SK-N-SH treated with all-trans-retinoic acid at 6 μM for 48 hours (cell line): ENCODE results near the gene ZXDC.
A peak's percentile ranks its signal among the peaks of the same experiment; 100 is the strongest.

ENCODE experiments used
- ATAC-seq: fragments of 200-7000 bp; cut with Tn5 transposase; 3 replicates; pipeline ENCODE4 v1.9.1; 2020; ENCODE audit warnings: mild to moderate bottlenecking, moderate library complexity
- ARNTL ChIP-seq: fragments of 450-650 bp; formaldehyde crosslinking; IDR thresholded peaks from 2 replicates; pipeline ENCODE4 v1.5.0; 2020; ENCODE audit warnings: low read depth, mild to moderate bottlenecking, moderate library complexity, borderline replicate concordance
- BACH2 ChIP-seq: fragments of 250-450 bp; sonication (Bioruptor Pico); IDR thresholded peaks from 2 replicates; pipeline ENCODE4 v1.9.0; 2021; ENCODE audit warnings: mild to moderate bottlenecking, borderline replicate concordance
- CREB5 ChIP-seq: fragments of 250-450 bp; sonication (Bioruptor Pico); IDR thresholded peaks from 2 replicates; pipeline ENCODE4 v1.5.1; 2020; ENCODE audit warnings: low read depth, mild to moderate bottlenecking, moderate library complexity
- CSDC2 ChIP-seq: fragments of 250-450 bp; sonication (Bioruptor Pico); IDR thresholded peaks from 2 replicates; pipeline ENCODE4 v1.5.0; 2020; ENCODE audit warnings: mild to moderate bottlenecking, moderate library complexity
- CSRNP3 ChIP-seq: fragments of 250-450 bp; sonication (Bioruptor Pico); IDR thresholded peaks from 2 replicates; pipeline ENCODE4 v1.5.1; 2021; ENCODE audit warnings: mild to moderate bottlenecking, moderate library complexity
- ISL1 ChIP-seq: fragments of 250-450 bp; sonication (Bioruptor Pico); IDR thresholded peaks from 2 replicates; pipeline ENCODE4 v2.1.2; 2022; ENCODE audit warnings: mild to moderate bottlenecking, moderate library complexity
- OSR1 ChIP-seq: fragments of 250-450 bp; sonication (Bioruptor Pico); IDR thresholded peaks from 2 replicates; pipeline ENCODE4 v1.8.0; 2022; ENCODE audit warnings: moderate library complexity, mild to moderate bottlenecking, inconsistent platforms
- PPARA ChIP-seq: fragments of 250-450 bp; sonication (Bioruptor Pico); IDR thresholded peaks from 2 replicates; pipeline ENCODE4 v1.5.0; 2020; ENCODE audit warnings: mild to moderate bottlenecking, borderline replicate concordance
- SNAI2 ChIP-seq: fragments of 250-450 bp; sonication (Bioruptor Pico); IDR thresholded peaks from 2 replicates; pipeline ENCODE4 v1.5.0; 2020; ENCODE audit warnings: mild to moderate bottlenecking, moderate library complexity
- TCF4 ChIP-seq: fragments of 250-450 bp; sonication (Bioruptor Pico); IDR thresholded peaks from 2 replicates; pipeline ENCODE4 v1.8.0; 2021; ENCODE audit warnings: mild to moderate bottlenecking, moderate library complexity, borderline replicate concordance
- TOX ChIP-seq: fragments of 250-450 bp; sonication (Bioruptor Pico); IDR thresholded peaks from 2 replicates; pipeline ENCODE4 v1.8.0; 2021; ENCODE audit warnings: mild to moderate bottlenecking, moderate library complexity, borderline replicate concordance
- TSHZ2 ChIP-seq: fragments of 250-450 bp; sonication (Bioruptor Pico); IDR thresholded peaks from 2 replicates; pipeline ENCODE4 v1.5.0; 2020; ENCODE audit warnings: mild to moderate bottlenecking, moderate library complexity
- ZC3H10 ChIP-seq: fragments of 250-450 bp; sonication (Bioruptor Pico); IDR thresholded peaks from 2 replicates; pipeline ENCODE4 v1.5.1; 2021; ENCODE audit warnings: mild to moderate bottlenecking, moderate library complexity
- ZFP3 ChIP-seq: fragments of 250-450 bp; sonication (Bioruptor Pico); IDR thresholded peaks from 2 replicates; pipeline ENCODE4 v1.5.0; 2020; ENCODE audit warnings: mild to moderate bottlenecking, moderate library complexity
- ZFP30 ChIP-seq: fragments of 450-650 bp; formaldehyde crosslinking; IDR thresholded peaks from 2 replicates; pipeline ENCODE4 v1.5.0; 2022; ENCODE audit warnings: mild to moderate bottlenecking, moderate library complexity
- ZNF565 ChIP-seq: fragments of 450-650 bp; formaldehyde crosslinking; conservative IDR thresholded peaks from 2 replicates; pipeline ENCODE4 v1.5.0; 2020; ENCODE audit warnings: low read depth, mild to moderate bottlenecking, moderate library complexity
- ZNF8 ChIP-seq: fragments of 450-650 bp; formaldehyde crosslinking; IDR thresholded peaks from 2 replicates; pipeline ENCODE4 v1.5.0; 2020; ENCODE audit warnings: mild to moderate bottlenecking, moderate library complexity
- TF ChIP-seq, protein P1 (sequence below): fragments of 250-450 bp; sonication (Bioruptor Pico); IDR thresholded peaks from 2 replicates; pipeline ENCODE4 v1.8.0; 2021; ENCODE audit warnings: low read depth, mild to moderate bottlenecking, moderate library complexity, borderline replicate concordance
- TF ChIP-seq, protein P2 (sequence below): fragments of 250-450 bp; sonication (Bioruptor Pico); IDR thresholded peaks from 2 replicates; pipeline ENCODE4 v1.8.0; 2020; ENCODE audit warnings: mild to moderate bottlenecking, moderate library complexity, borderline replicate concordance

ZXDC gene

GRCh38 chr3:126476166-126477060 is 722 bp upstream of the ZXDC start:
- TF ChIP-seq PPARA (CRISPR knock-in tag): no peak
- no peak for TF ChIP-seq ZNF8 (CRISPR knock-in tag)
- ATAC-seq: peak; percentile 5

- TF ChIP-seq TCF4 (CRISPR knock-in tag): no peak
- TF ChIP-seq, protein P1, sequence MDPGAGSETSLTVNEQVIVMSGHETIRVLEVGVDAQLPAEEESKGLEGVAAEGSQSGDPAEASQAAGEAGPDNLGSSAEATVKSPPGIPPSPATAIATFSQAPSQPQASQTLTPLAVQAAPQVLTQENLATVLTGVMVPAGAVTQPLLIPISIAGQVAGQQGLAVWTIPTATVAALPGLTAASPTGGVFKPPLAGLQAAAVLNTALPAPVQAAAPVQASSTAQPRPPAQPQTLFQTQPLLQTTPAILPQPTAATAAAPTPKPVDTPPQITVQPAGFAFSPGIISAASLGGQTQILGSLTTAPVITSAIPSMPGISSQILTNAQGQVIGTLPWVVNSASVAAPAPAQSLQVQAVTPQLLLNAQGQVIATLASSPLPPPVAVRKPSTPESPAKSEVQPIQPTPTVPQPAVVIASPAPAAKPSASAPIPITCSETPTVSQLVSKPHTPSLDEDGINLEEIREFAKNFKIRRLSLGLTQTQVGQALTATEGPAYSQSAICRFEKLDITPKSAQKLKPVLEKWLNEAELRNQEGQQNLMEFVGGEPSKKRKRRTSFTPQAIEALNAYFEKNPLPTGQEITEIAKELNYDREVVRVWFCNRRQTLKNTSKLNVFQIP: no peak
- TF ChIP-seq ARNTL (CRISPR knock-in tag): no peak
- TF ChIP-seq TOX (CRISPR knock-in tag): no peak
- no peak for TF ChIP-seq CSDC2 (CRISPR knock-in tag)
- no peak for TF ChIP-seq ZFP30
- TF ChIP-seq ISL1: no peak
- no peak for TF ChIP-seq BACH2 (CRISPR knock-in tag)
- TF ChIP-seq ZFP3 (CRISPR knock-in tag): no peak
- no peak for TF ChIP-seq PPARA (CRISPR knock-in tag)
- TF ChIP-seq CSRNP3: no peak
- no peak for TF ChIP-seq SNAI2 (CRISPR knock-in tag)
- TF ChIP-seq ZNF8 (CRISPR knock-in tag): no peak
- no peak for TF ChIP-seq ZC3H10 (CRISPR knock-in tag)
- no peak for TF ChIP-seq OSR1 (CRISPR knock-in tag)
- TF ChIP-seq, protein P2, sequence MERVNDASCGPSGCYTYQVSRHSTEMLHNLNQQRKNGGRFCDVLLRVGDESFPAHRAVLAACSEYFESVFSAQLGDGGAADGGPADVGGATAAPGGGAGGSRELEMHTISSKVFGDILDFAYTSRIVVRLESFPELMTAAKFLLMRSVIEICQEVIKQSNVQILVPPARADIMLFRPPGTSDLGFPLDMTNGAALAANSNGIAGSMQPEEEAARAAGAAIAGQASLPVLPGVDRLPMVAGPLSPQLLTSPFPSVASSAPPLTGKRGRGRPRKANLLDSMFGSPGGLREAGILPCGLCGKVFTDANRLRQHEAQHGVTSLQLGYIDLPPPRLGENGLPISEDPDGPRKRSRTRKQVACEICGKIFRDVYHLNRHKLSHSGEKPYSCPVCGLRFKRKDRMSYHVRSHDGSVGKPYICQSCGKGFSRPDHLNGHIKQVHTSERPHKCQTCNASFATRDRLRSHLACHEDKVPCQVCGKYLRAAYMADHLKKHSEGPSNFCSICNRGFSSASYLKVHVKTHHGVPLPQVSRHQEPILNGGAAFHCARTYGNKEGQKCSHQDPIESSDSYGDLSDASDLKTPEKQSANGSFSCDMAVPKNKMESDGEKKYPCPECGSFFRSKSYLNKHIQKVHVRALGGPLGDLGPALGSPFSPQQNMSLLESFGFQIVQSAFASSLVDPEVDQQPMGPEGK (CRISPR knock-in tag): no peak
- no peak for TF ChIP-seq ZNF565 (CRISPR knock-in tag)
Measured at GRCh38 chr3:126474498-126475412, 936 bp downstream of the ZXDC start.

GRCh38 chr3:126473292-126474168 is 2.2 kb downstream of the ZXDC start:
- no peak for ATAC-seq
- TF ChIP-seq ZFP3 (CRISPR knock-in tag) (no peak), TOX (CRISPR knock-in tag) (no peak), CSDC2 (CRISPR knock-in tag) (no peak), TSHZ2 (no peak), ISL1 (no peak), CSRNP3 (no peak), CREB5 (CRISPR knock-in tag) (no peak), ZFP30 (no peak), BACH2 (CRISPR knock-in tag) (no peak), OSR1 (CRISPR knock-in tag) (no peak), SNAI2 (CRISPR knock-in tag) (no peak)

More at GRCh38 chr3:126474498-126475412, 936 bp downstream of the ZXDC start:
- ATAC-seq: peak; percentile 22
